Measurements from ENCODE around the gene GCLM.
"Not testable (repeated sequence)": the region's sequence is repeated elsewhere in the genome, so short reads cannot be mapped to it uniquely, and the experiment has no call there.

Gene GCLM

DNA sequence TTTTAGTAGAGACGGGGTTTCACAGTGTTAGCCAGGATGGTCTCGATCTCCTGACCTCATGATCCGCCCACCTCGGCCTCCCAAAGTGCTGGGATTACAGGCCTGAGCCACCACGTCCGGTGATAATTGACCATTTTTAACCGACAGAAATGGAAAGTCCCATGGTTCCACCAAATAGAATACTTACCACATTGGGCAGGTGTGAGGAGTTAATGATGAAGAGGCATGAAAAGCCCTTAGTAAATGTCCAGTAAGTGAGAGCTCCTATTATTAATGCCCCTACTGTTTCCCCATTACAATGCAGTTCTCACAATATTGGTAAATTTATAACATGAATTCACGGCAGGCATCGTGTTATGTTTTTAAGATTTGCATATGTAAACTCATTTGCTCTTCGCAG, 8.1 kb upstream of the GCLM start:
- Histone ChIP-seq H3K27ac (ENCODE audit: low read length) (no peak overlapping the region), H3K4me3 (ENCODE audit: low read length) (no peak overlapping the region), H3K27me3 (ENCODE audit: control insufficient read depth, insufficient read depth, low read length) (no peaks in the 10 kb centered on the region), H3K9me3 (ENCODE audit: control insufficient read depth, insufficient read depth, low read length) (no peaks in the 10 kb centered on the region; the same call in 1 of the 2 replicates), H3K36me3 (ENCODE audit: control insufficient read depth, insufficient read depth, low read length) (no peaks in the 10 kb centered on the region), H3K4me1 (ENCODE audit: control insufficient read depth, insufficient read depth, low read length) (no peaks in the 10 kb centered on the region; the same call in 1 of the 2 replicates)
- WGBS (ENCODE audit: insufficient coverage, insufficient read length): no CpG with 5 or more reads among the region's 10 CpGs
- no peak for DNase-seq (ENCODE audit: low read depth, low spot score)

GRCh38 chr1:93910880-93911279, 1.6 kb upstream of the GCLM start:
- H3K27ac ChIP-seq (ENCODE audit: low read length); H3K4me1 ChIP-seq (ENCODE audit: control insufficient read depth, insufficient read depth, low read length); H3K36me3 ChIP-seq (ENCODE audit: control insufficient read depth, insufficient read depth, low read length); H3K9me3 ChIP-seq (ENCODE audit: control insufficient read depth, insufficient read depth, low read length); H3K27me3 ChIP-seq (ENCODE audit: control insufficient read depth, insufficient read depth, low read length); DNase-seq (ENCODE audit: low read depth, low spot score); H3K4me3 ChIP-seq (ENCODE audit: low read length): not testable (repeated sequence)
- WGBS (ENCODE audit: insufficient coverage, insufficient read length): no CpG with 5 or more reads among the region's 3 CpGs

GRCh38 chr1:93910305-93910704, 1.1 kb upstream of the GCLM start:
- no peak for DNase-seq (ENCODE audit: low read depth, low spot score)
- Histone ChIP-seq H3K27me3 (ENCODE audit: control insufficient read depth, insufficient read depth, low read length) (no peaks in the 10 kb centered on the region), H3K4me1 (ENCODE audit: control insufficient read depth, insufficient read depth, low read length) (no peaks in the 10 kb centered on the region; the same call in 1 of the 2 replicates), H3K27ac (ENCODE audit: low read length) (no peak overlapping the region), H3K36me3 (ENCODE audit: control insufficient read depth, insufficient read depth, low read length) (peaks cover 3% of the 10 kb centered on the region; the same call in 1 of the 2 replicates), H3K4me3 (ENCODE audit: low read length) (no peak overlapping the region; the same call in 1 of the 2 replicates), H3K9me3 (ENCODE audit: control insufficient read depth, insufficient read depth, low read length) (no peaks in the 10 kb centered on the region)
- WGBS (ENCODE audit: insufficient coverage, insufficient read length): no CpG with 5 or more reads among the region's 4 CpGs

- Histone ChIP-seq H3K27ac (ENCODE audit: low read length) (no peak overlapping the region), H3K36me3 (ENCODE audit: control insufficient read depth, insufficient read depth, low read length) (peaks cover 3% of the 10 kb centered on the region; the same call in 1 of the 2 replicates), H3K9me3 (ENCODE audit: control insufficient read depth, insufficient read depth, low read length) (no peaks in the 10 kb centered on the region), H3K4me3 (ENCODE audit: low read length) (peak overlapping the region; percentile 97), H3K4me1 (ENCODE audit: control insufficient read depth, insufficient read depth, low read length) (no peaks in the 10 kb centered on the region; the same call in 1 of the 2 replicates), H3K27me3 (ENCODE audit: control insufficient read depth, insufficient read depth, low read length) (no peaks in the 10 kb centered on the region)
- no peak for DNase-seq (ENCODE audit: low read depth, low spot score)
- no CpG with 5 or more reads among the region's 49 CpGs for WGBS (ENCODE audit: insufficient coverage, insufficient read length)
These were observed 660 bp downstream of the GCLM start for GRCh38 chr1:93908394-93909145.

DNA sequence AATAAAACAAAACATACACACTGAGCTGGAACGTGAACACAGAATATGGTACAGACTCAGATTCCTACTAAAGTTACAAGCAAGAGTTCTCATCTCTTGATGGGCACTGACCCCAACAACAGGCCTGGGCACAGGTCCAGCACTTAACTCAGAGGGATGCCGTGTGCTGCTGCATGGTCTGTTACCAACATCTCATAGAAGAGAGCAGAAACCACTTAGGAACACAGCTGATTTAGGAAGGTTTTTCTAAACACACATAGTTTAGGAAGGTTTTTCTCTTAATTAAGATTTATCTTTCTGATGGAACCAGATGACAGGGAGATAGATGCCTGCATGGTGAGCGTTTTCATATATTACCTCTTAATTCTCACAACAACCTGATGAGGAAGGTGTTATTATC, 1.5 kb downstream of the GCLM start:
- H3K9me3 ChIP-seq (ENCODE audit: control insufficient read depth, insufficient read depth, low read length): no peaks in the 10 kb centered on the region
- no CpG with 5 or more reads among the region's 3 CpGs for WGBS (ENCODE audit: insufficient coverage, insufficient read length)
- no peaks in the 10 kb centered on the region; the same call in 1 of the 2 replicates for H3K4me1 ChIP-seq (ENCODE audit: control insufficient read depth, insufficient read depth, low read length)
- no peak for DNase-seq (ENCODE audit: low read depth, low spot score)
- H3K27ac ChIP-seq (ENCODE audit: low read length): no peak overlapping the region
- peaks cover 3% of the 10 kb centered on the region; the same call in 1 of the 2 replicates for H3K36me3 ChIP-seq (ENCODE audit: control insufficient read depth, insufficient read depth, low read length)
- H3K4me3 ChIP-seq (ENCODE audit: low read length): no peak overlapping the region
- H3K27me3 ChIP-seq (ENCODE audit: control insufficient read depth, insufficient read depth, low read length): no peaks in the 10 kb centered on the region

DNA sequence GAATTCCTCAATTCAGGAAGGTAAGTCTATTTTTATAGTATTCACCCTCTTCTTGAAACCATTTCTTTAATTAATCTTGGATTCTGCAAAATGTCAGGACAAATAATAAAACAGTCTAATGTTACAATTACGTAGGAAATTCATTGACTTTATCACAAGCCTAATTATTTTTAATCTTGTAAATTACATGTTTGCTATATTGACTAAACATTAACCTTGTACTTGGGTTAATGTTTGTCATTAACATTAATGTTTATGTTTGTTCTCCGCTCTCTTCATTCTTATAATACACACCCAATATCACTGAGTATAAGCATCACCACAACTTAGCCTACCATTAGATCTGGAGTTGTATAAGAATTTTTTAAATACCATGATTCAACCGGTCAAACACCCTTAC, 2.8 kb downstream of the GCLM start:
- Histone ChIP-seq H3K4me3 (ENCODE audit: low read length) (no peak overlapping the region), H3K27ac (ENCODE audit: low read length) (no peak overlapping the region)

DNA sequence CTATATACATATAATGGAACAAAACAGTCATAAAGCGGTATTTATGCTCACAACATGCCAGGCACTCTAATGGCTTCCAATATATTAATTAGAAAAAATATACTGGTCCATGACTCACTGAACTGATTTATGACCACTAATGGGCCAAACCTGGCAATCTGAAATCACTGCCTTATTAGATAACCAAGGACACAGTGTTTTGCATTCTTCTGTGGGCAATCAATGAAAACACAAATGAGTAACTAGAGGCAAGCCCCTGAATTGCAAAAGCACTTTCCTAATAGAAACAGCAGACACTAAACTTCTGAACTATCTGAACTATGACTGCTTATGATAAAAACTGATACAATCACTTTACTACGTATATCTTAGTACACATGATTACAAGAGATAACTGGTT, 3.5 kb downstream of the GCLM start:
- H3K36me3 ChIP-seq (ENCODE audit: control insufficient read depth, insufficient read depth, low read length): peaks cover 3% of the 10 kb centered on the region; the same call in 1 of the 2 replicates
- no peaks in the 10 kb centered on the region for H3K27me3 ChIP-seq (ENCODE audit: control insufficient read depth, insufficient read depth, low read length)
- H3K27ac ChIP-seq (ENCODE audit: low read length): no peak overlapping the region
- no CpG with 5 or more reads among the region's 2 CpGs for whole genome bisulfite sequencing (ENCODE audit: insufficient coverage, insufficient read length)
- no peak overlapping the region for H3K4me3 ChIP-seq (ENCODE audit: low read length)
- no peaks in the 10 kb centered on the region for H3K9me3 ChIP-seq (ENCODE audit: control insufficient read depth, insufficient read depth, low read length)
- DNase-seq (ENCODE audit: low read depth, low spot score): no peak
- H3K4me1 ChIP-seq (ENCODE audit: control insufficient read depth, insufficient read depth, low read length): no peaks in the 10 kb centered on the region; the same call in 1 of the 2 replicates

More for the DNA sequence above, 2.8 kb downstream of the GCLM start:
- Histone ChIP-seq H3K36me3 (ENCODE audit: control insufficient read depth, insufficient read depth, low read length) (peaks cover 3% of the 10 kb centered on the region; the same call in 1 of the 2 replicates), H3K4me1 (ENCODE audit: control insufficient read depth, insufficient read depth, low read length) (no peaks in the 10 kb centered on the region; the same call in 1 of the 2 replicates), H3K27me3 (ENCODE audit: control insufficient read depth, insufficient read depth, low read length) (no peaks in the 10 kb centered on the region), H3K9me3 (ENCODE audit: control insufficient read depth, insufficient read depth, low read length) (no peaks in the 10 kb centered on the region)
- DNase-seq (ENCODE audit: low read depth, low spot score): no peak
- no CpG with 5 or more reads among the region's 3 CpGs for WGBS (ENCODE audit: insufficient coverage, insufficient read length)

DNA sequence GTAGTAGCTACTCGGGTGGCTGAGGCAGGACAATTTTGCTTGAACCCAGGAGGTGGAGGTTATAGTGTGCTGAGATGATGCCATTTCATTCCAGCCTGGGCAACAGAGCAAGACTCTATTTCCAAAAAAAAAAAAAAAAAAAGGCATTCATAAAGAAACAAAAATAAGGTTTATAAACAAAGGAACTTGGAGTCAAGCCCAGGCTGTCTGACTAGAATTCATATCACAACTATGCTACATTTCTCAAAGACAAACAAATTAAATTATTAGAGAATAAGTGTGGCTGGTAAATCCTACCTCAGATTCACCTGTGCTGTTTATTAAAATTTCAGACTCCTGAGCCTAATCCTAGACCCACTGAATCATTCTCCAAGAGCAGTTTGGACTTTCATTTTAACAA, 4.2 kb downstream of the GCLM start:
- Histone ChIP-seq H3K27me3 (ENCODE audit: control insufficient read depth, insufficient read depth, low read length) (no peaks in the 10 kb centered on the region), H3K4me1 (ENCODE audit: control insufficient read depth, insufficient read depth, low read length) (no peaks in the 10 kb centered on the region; the same call in 1 of the 2 replicates), H3K4me3 (ENCODE audit: low read length) (no peak overlapping the region), H3K36me3 (ENCODE audit: control insufficient read depth, insufficient read depth, low read length) (peaks cover 3% of the 10 kb centered on the region; the same call in 1 of the 2 replicates), H3K9me3 (ENCODE audit: control insufficient read depth, insufficient read depth, low read length) (no peaks in the 10 kb centered on the region), H3K27ac (ENCODE audit: low read length) (no peak overlapping the region)
- no peak for DNase-seq (ENCODE audit: low read depth, low spot score)
- no CpG with 5 or more reads among the region's 1 CpG for WGBS (ENCODE audit: insufficient coverage, insufficient read length)

DNA sequence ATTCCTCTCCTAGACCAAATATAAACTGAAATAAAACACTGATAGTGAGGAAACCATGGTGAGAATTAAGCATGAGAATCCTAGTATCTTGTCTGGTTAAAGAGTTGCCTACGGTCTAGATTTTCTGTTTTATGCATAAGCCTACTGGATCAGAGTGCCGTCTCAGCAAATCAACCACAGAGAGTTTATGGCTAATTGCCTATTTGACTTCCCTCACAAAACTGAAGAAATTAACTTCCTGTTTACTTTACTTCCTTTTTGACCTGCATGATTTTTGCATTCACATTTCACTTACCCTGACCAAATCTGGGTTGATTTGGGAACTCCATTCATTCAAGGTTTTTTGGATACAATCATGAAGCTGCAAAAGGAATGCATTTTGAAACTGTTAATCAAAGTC, 5.0 kb downstream of the GCLM start:
- WGBS (ENCODE audit: insufficient coverage, insufficient read length): no CpG with 5 or more reads among the region's 2 CpGs
- H3K4me1 ChIP-seq (ENCODE audit: control insufficient read depth, insufficient read depth, low read length): no peaks in the 10 kb centered on the region; the same call in 1 of the 2 replicates
- peaks cover 3% of the 10 kb centered on the region; the same call in 1 of the 2 replicates for H3K36me3 ChIP-seq (ENCODE audit: control insufficient read depth, insufficient read depth, low read length)
- H3K27ac ChIP-seq (ENCODE audit: low read length): no peak overlapping the region
- DNase-seq (ENCODE audit: low read depth, low spot score): no peak
- no peaks in the 10 kb centered on the region for H3K9me3 ChIP-seq (ENCODE audit: control insufficient read depth, insufficient read depth, low read length)
- H3K4me3 ChIP-seq (ENCODE audit: low read length): no peak overlapping the region
- no peaks in the 10 kb centered on the region for H3K27me3 ChIP-seq (ENCODE audit: control insufficient read depth, insufficient read depth, low read length)

DNA sequence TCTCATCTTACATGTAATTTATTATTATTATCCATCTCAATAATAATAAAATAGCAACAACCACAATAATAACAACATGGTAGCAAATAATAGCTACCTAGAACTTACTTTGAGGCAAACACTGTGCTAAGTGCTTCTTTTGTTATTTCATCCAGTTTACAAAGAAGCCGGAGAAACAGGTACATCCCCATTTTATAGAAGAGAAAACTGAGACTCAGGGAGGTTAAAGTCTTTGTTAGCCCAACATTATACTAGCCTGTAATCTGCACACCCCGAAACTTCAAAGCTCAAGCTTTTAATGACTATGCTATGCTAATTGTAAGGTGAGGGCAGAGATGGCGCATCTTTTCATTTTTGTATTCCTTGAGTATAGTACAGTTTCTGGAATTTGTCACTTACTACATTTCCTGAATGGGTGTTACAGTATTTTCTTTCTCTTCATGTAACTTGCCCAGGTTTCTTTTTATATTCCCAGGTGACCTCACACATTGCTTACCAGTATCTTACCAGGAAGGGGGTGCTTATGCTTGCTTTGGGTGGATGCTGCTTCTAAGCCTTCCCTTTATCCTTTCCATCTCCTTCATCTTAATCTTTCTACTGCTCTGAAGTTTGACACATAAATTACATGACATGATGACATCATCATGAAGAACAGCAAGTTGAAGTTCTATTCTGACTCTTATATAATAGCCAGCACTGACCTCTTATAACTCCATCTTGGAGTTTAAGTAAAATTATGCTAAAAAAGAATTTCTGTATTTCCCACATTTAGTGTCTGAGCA, 8.3 kb downstream of the GCLM start:
- no peaks in the 10 kb centered on the region for H3K9me3 ChIP-seq (ENCODE audit: control insufficient read depth, insufficient read depth, low read length)
- H3K27ac ChIP-seq (ENCODE audit: low read length): no peak overlapping the region
- H3K4me1 ChIP-seq (ENCODE audit: control insufficient read depth, insufficient read depth, low read length): no peaks in the 10 kb centered on the region
- DNase-seq (ENCODE audit: low read depth, low spot score): no peak
- no peaks in the 10 kb centered on the region for H3K27me3 ChIP-seq (ENCODE audit: control insufficient read depth, insufficient read depth, low read length)
- no peaks in the 10 kb centered on the region for H3K36me3 ChIP-seq (ENCODE audit: control insufficient read depth, insufficient read depth, low read length)
- no CpG with 5 or more reads among the region's 3 CpGs for WGBS (ENCODE audit: insufficient coverage, insufficient read length)
- H3K4me3 ChIP-seq (ENCODE audit: low read length): no peak overlapping the region

Measured in iPS DF 6.9 (cell line).